ENCODE data around the gene LTBP1. TPM values are rescaled to one million over a fixed set of nuclear protein-coding genes. Genes with fewer than 3 reads are reported as not detected.

LTBP1 gene
- total and polyA plus RNA-seq, 10 of the 15 experiments (the other 5 are each of a cell fraction or from before 2014, with no cell fraction given) = 0.01 to 0.28 (median 0.12) TPM; not detected in 2

DNA sequence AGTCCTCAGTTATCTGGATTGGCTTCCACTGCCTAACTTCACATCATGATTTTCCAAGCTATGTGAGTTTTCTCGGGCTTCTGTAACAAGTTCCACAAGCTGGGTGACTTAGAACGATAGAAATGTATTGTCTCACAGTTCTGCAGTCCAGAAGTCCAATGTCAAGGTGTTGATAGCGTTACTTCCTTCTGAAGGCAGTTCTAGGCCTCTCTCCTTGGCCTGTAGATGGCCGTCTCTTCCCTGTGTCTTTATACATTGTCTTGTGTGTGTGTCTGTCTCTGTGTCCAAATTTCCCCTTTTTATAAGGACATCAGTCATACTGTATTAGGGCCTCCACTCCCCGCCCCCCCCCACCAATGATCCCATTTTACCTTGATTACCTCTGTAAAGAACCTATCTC lies 7.5 kb downstream of the LTBP1 start (continued):
- TF ChIP-seq, protein P1, sequence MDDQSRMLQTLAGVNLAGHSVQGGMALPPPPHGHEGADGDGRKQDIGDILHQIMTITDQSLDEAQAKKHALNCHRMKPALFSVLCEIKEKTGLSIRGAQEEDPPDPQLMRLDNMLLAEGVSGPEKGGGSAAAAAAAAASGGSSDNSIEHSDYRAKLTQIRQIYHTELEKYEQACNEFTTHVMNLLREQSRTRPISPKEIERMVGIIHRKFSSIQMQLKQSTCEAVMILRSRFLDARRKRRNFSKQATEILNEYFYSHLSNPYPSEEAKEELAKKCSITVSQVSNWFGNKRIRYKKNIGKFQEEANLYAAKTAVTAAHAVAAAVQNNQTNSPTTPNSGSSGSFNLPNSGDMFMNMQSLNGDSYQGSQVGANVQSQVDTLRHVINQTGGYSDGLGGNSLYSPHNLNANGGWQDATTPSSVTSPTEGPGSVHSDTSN (IDR thresholded peaks at IDR 0.05; ENCODE audit: insufficient replicate concordance, low read depth, low read length) = no peak
- TF ChIP-seq E2F8 (IDR thresholded peaks at IDR 0.05; ENCODE audit: low read depth, partially characterized antibody) (no peak), PRDM15 (CRISPR knock-in tag; IDR thresholded peaks at IDR 0.05) (no peak), CREB1 (IDR thresholded peaks at IDR 0.05; ENCODE audit: low read depth) (no peak)
- TF ChIP-seq, protein P2, sequence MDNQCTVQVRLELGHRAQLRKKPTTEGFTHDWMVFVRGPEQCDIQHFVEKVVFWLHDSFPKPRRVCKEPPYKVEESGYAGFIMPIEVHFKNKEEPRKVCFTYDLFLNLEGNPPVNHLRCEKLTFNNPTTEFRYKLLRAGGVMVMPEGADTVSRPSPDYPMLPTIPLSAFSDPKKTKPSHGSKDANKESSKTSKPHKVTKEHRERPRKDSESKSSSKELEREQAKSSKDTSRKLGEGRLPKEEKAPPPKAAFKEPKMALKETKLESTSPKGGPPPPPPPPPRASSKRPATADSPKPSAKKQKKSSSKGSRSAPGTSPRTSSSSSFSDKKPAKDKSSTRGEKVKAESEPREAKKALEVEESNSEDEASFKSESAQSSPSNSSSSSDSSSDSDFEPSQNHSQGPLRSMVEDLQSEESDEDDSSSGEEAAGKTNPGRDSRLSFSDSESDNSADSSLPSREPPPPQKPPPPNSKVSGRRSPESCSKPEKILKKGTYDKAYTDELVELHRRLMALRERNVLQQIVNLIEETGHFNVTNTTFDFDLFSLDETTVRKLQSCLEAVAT (IDR thresholded peaks at IDR 0.05) = no peak

Measured in GM12878 (cell line).